H9 (cell line): ENCODE results near the gene TENM4. TPM values are rescaled to one million over a fixed set of nuclear protein-coding genes. Genes with fewer than 3 reads are reported as not detected.

Experiments used
- DNase-seq: peaks from one replicate; pipeline ENCODE4 v3.0.0-alpha.2; 2017
- H2AFZ ChIP-seq: one replicate; pipeline ENCODE4 v1.6.1; 2013; ENCODE audit warnings: mild to moderate bottlenecking, low read length, control low read depth, moderate library complexity
- H2AK5ac ChIP-seq: 2 replicates; pipeline ENCODE4 v1.6.1; 2013; ENCODE audit warnings: low read length, control low read depth, mixed read lengths; ENCODE audit not compliant: insufficient read length
- H2BK120ac ChIP-seq: one replicate; pipeline ENCODE4 v1.6.1; 2013; ENCODE audit warnings: low read depth, mild to moderate bottlenecking, low read length, control low read depth, inconsistent platforms; ENCODE audit not compliant: poor library complexity, severe bottlenecking
- H2BK12ac ChIP-seq: 2 replicates; pipeline ENCODE4 v1.6.1; 2013; ENCODE audit warnings: low read length, control low read depth, mixed read lengths, low read depth; ENCODE audit not compliant: insufficient read length
- H2BK15ac ChIP-seq: 2 replicates; pipeline ENCODE4 v1.6.1; 2013; ENCODE audit warnings: low read depth, low read length, control low read depth
- H2BK20ac ChIP-seq: one replicate; pipeline ENCODE4 v1.6.1; 2013; ENCODE audit warnings: low read depth, mild to moderate bottlenecking, low read length, control low read depth, inconsistent platforms; ENCODE audit not compliant: poor library complexity, severe bottlenecking
- H2BK5ac ChIP-seq: 2 replicates; pipeline ENCODE4 v1.6.1; 2013; ENCODE audit warnings: low read length, control low read depth, mixed read lengths; ENCODE audit not compliant: insufficient read length
- H3K14ac ChIP-seq: 2 replicates; pipeline ENCODE4 v1.6.1; 2013; ENCODE audit warnings: low read length, control low read depth; ENCODE audit not compliant: insufficient read depth
- H3K18ac ChIP-seq: 2 replicates; pipeline ENCODE4 v1.6.1; 2013; ENCODE audit warnings: low read depth, mild to moderate bottlenecking, mixed read lengths, low read length, control low read depth; ENCODE audit not compliant: insufficient read length
- H3K23ac ChIP-seq: 2 replicates; pipeline ENCODE4 v1.6.1; 2013; ENCODE audit warnings: low read length, control low read depth, mixed read lengths, low read depth; ENCODE audit not compliant: insufficient read length
- H3K23me2 ChIP-seq: 2 replicates; pipeline ENCODE4 v1.6.1; 2013; ENCODE audit warnings: low read depth, mild to moderate bottlenecking, mixed read lengths, low read length, control low read depth; ENCODE audit not compliant: insufficient read length, poor library complexity, severe bottlenecking
- H3K27ac ChIP-seq: 2 replicates; pipeline ENCODE4 v1.5.1; 2013; ENCODE audit warnings: low read length, control low read depth, mixed read lengths, low read depth; ENCODE audit not compliant: insufficient read length
- H3K27me3 ChIP-seq: 2 replicates; pipeline ENCODE4 v1.6.1; 2013; ENCODE audit warnings: low read length, control low read depth, inconsistent platforms; ENCODE audit not compliant: insufficient read depth
- H3K4ac ChIP-seq: 2 replicates; pipeline ENCODE4 v1.6.1; 2013; ENCODE audit warnings: low read depth, mild to moderate bottlenecking, control low read depth, inconsistent platforms, low read length, moderate library complexity
- H3K4me1 ChIP-seq: 2 replicates; pipeline ENCODE4 v1.6.1; 2013; ENCODE audit warnings: low read length, control low read depth, inconsistent platforms; ENCODE audit not compliant: insufficient read depth
- H3K4me2 ChIP-seq: 2 replicates; pipeline ENCODE4 v1.6.1; 2013; ENCODE audit warnings: low read length, control low read depth, mixed read lengths; ENCODE audit not compliant: insufficient read length, insufficient read depth
- H3K56ac ChIP-seq: 2 replicates; pipeline ENCODE4 v1.6.1; 2013; ENCODE audit warnings: low read depth, mild to moderate bottlenecking, mixed read lengths, low read length, control low read depth; ENCODE audit not compliant: insufficient read length
- H3K79me1 ChIP-seq: 2 replicates; pipeline ENCODE4 v1.6.1; 2013; ENCODE audit warnings: low read depth, mild to moderate bottlenecking, moderate library complexity, low read length, control low read depth, inconsistent platforms; ENCODE audit not compliant: insufficient read depth, poor library complexity, severe bottlenecking
- H3K79me2 ChIP-seq: 2 replicates; pipeline ENCODE4 v1.6.1; 2013; ENCODE audit warnings: low read length, control low read depth, inconsistent platforms; ENCODE audit not compliant: insufficient read depth
- H3K9ac ChIP-seq: 2 replicates; pipeline ENCODE4 v1.6.1; 2013; ENCODE audit warnings: low read length, control low read depth, mixed read lengths; ENCODE audit not compliant: insufficient read length; ENCODE audit errors: extremely low read depth
- H3K9me3 ChIP-seq: one replicate; pipeline ENCODE4 v1.6.1; 2013; ENCODE audit warnings: low read depth, low read length, inconsistent platforms; ENCODE audit not compliant: control insufficient read depth
- H3T11ph ChIP-seq: one replicate; pipeline ENCODE4 v1.6.1; 2013; ENCODE audit warnings: mild to moderate bottlenecking, low read length, control low read depth, inconsistent platforms
- H4K20me1 ChIP-seq: one replicate; pipeline ENCODE4 v1.6.1; 2013; ENCODE audit not compliant: control insufficient read depth, insufficient read length, insufficient read depth
- H4K5ac ChIP-seq: 2 replicates; pipeline ENCODE4 v1.6.1; 2013; ENCODE audit warnings: low read depth, mild to moderate bottlenecking, mixed read lengths, low read length, control low read depth; ENCODE audit not compliant: insufficient read length
- H4K8ac ChIP-seq: replicated peaks from 2 replicates; pipeline ENCODE4 v1.6.1; 2013; ENCODE audit warnings: low read length, control low read depth, mixed read lengths, low read depth; ENCODE audit not compliant: insufficient read length
- H4K91ac ChIP-seq: 2 replicates; pipeline ENCODE4 v1.6.1; 2013; ENCODE audit warnings: low read depth, mild to moderate bottlenecking, moderate library complexity, mixed read lengths, low read length, control low read depth; ENCODE audit not compliant: insufficient read length
- H3K27ac Mint-ChIP-seq, 3 experiments: 2 replicates in 2 of 3; 3 replicates in 1 of 3; pipeline ENCODE4 v1.8.0; 2020 to 2021; ENCODE audit warnings: mixed read lengths in 3 of 3, mild to moderate bottlenecking in 1 of 3, moderate library complexity in 1 of 3
- H3K27me3 Mint-ChIP-seq: 2 replicates; pipeline ENCODE4 v1.8.0; 2021; ENCODE audit warnings: low read depth, mild to moderate bottlenecking, moderate library complexity, mixed read lengths
- H3K36me3 Mint-ChIP-seq, 3 experiments: 2 replicates in 2 of 3; 3 replicates in 1 of 3; pipeline ENCODE4 v1.8.0; 2020 to 2021; ENCODE audit warnings: low read depth in 3 of 3, mixed read lengths in 3 of 3; ENCODE audit not compliant: insufficient read depth in 1 of 3
- H3K4me1 Mint-ChIP-seq, 2 experiments: 2 replicates each; pipeline ENCODE4 v1.8.0; 2020; ENCODE audit warnings: mixed read lengths in 2 of 2
- H3K4me3 Mint-ChIP-seq, 2 experiments: 2 replicates in 1 of 2; 3 replicates in 1 of 2; pipeline ENCODE4 v1.8.0; 2020 to 2021; ENCODE audit warnings: mild to moderate bottlenecking in 2 of 2, mixed read lengths in 2 of 2, moderate library complexity in 1 of 2
- H3K9me3 Mint-ChIP-seq, 2 experiments: 2 replicates in 1 of 2; 3 replicates in 1 of 2; pipeline ENCODE4 v1.8.0; 2020; ENCODE audit warnings: mild to moderate bottlenecking in 2 of 2, mixed read lengths in 2 of 2, moderate library complexity in 1 of 2
- WGBS: extraction: QIAGEN DNeasy Blood & Tissue Kit; methylation state at CpG from one replicate; pipeline ENCODE4 v1.1.7; 2013; ENCODE audit warnings: missing lambda C conversion rate, low lambda C conversion rate, mixed read lengths; ENCODE audit not compliant: insufficient read length; ENCODE audit errors: extremely low coverage; 5-methylcytosine and 5-hydroxymethylcytosine counted together
- total RNA-seq: library from RNA; stranded (reverse); gene quantifications from 2 replicates; pipeline ENCODE4 v1.2.1, GENCODE V29; 2021
- TF ChIP-seq, protein P1 (sequence below): fragments of 200-600 bp; sonication (generic); conservative IDR thresholded peaks from 3 replicates; pipeline ENCODE4 v1.8.0; 2021; ENCODE audit warnings: antibody characterized with exemption, mild to moderate bottlenecking

Gene TENM4
- total RNA-seq, 1 experiment from 2014 or later = 4.6 TPM

DNA sequence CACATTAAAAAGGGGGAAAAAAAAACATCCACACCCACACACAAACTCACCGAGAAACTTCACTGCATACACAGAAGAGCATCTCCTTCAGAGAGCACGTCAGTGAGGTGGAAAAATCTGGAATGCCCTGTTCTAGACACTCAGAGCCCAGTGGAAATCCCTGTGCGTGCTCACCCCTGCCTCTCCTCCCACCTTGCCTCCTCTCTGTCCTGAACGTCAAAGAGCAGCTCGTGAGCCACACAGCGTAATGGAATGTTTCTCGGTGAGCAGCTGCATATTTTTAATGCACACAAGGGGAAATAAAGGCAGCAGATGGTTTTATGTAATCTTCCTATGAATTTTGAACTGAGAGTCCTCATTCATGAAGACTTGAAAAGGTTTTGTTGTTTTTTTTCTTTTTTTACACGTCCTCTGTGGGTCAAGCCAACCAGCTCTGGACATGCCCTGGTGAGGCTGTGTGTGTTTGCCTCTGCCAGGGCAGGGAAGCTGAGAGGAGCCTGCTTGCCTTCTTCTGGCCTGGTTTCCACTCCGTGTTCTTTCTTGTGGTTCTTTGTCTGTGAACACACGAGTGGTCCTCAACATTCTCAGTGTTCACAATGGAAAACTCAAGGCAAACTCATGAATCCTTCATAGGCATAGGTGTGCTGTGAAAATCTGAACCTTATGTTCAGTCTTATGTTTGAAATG, 219.2 kb downstream of the TENM4 start:
- no peak overlapping the region for H3K18ac ChIP-seq
- H2BK12ac ChIP-seq = no peak overlapping the region
- no peaks in the 10 kb centered on the region for H3K9me3 ChIP-seq
- H3K4me1 ChIP-seq = no peaks in the 10 kb centered on the region
- H3K23me2 ChIP-seq = no peaks in the 10 kb centered on the region
- H3K27me3 Mint-ChIP-seq = no peaks in the 10 kb centered on the region; the same call in 1 of the 2 replicates
- H2BK5ac ChIP-seq = no peak overlapping the region
- H3K4ac ChIP-seq = no peak overlapping the region
- DNase-seq = no peak
- H3K79me1 ChIP-seq = no peaks in the 10 kb centered on the region
- H2AK5ac ChIP-seq = no peak overlapping the region
- H3K27ac ChIP-seq = no peak overlapping the region
- no peak overlapping the region for H3K14ac ChIP-seq
- no peak overlapping the region for H2BK120ac ChIP-seq
- H2AFZ ChIP-seq = no peak overlapping the region
- H3K27me3 ChIP-seq = no peaks in the 10 kb centered on the region
- H4K5ac ChIP-seq = no peak overlapping the region
- H3K27ac Mint-ChIP-seq = no peak overlapping the region; a peak in 1 of 7 replicates
- no peak overlapping the region for H4K8ac ChIP-seq
- no peaks in the 10 kb centered on the region for H4K20me1 ChIP-seq
- no peak overlapping the region for H3K23ac ChIP-seq
- H4K91ac ChIP-seq = no peak overlapping the region
- TF ChIP-seq, protein P1, sequence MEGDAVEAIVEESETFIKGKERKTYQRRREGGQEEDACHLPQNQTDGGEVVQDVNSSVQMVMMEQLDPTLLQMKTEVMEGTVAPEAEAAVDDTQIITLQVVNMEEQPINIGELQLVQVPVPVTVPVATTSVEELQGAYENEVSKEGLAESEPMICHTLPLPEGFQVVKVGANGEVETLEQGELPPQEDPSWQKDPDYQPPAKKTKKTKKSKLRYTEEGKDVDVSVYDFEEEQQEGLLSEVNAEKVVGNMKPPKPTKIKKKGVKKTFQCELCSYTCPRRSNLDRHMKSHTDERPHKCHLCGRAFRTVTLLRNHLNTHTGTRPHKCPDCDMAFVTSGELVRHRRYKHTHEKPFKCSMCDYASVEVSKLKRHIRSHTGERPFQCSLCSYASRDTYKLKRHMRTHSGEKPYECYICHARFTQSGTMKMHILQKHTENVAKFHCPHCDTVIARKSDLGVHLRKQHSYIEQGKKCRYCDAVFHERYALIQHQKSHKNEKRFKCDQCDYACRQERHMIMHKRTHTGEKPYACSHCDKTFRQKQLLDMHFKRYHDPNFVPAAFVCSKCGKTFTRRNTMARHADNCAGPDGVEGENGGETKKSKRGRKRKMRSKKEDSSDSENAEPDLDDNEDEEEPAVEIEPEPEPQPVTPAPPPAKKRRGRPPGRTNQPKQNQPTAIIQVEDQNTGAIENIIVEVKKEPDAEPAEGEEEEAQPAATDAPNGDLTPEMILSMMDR = no peak
- H3K79me2 ChIP-seq = no peaks in the 10 kb centered on the region
- peaks cover 0 to 11% (median 5%) of the 10 kb centered on the region in 3 experiments; a peak in 4 of 7 replicates for H3K36me3 Mint-ChIP-seq
- no peak overlapping the region for H3K9ac ChIP-seq
- peaks cover 3 to 15% of the 10 kb centered on the region in 2 experiments for H3K4me1 Mint-ChIP-seq
- H3K56ac ChIP-seq = no peak overlapping the region
- no peak overlapping the region for H3K4me2 ChIP-seq
- no CpG with 5 or more reads among the region's 10 CpGs for WGBS
- H3K9me3 Mint-ChIP-seq = peaks cover 5% of the 10 kb centered on the region in 2 experiments; a peak in 3 of 5 replicates
- H2BK15ac ChIP-seq = no peak overlapping the region
- H3K4me3 Mint-ChIP-seq = no peak overlapping the region
- no peak overlapping the region for H3T11ph ChIP-seq
- H2BK20ac ChIP-seq = no peak overlapping the region
